Measurements from ENCODE around the gene SLC4A5. TPM values are rescaled to one million over a fixed set of nuclear protein-coding genes. Genes with fewer than 3 reads are reported as not detected.

The SLC4A5 gene
- polyA plus RNA-seq, 1 of the 3 experiments (the other 2 are of a cell fraction) = 0.25 TPM

GRCh38 chr2:74206180-74206688, 137.0 kb downstream of the SLC4A5 start:
- Histone ChIP-seq H3K36me3 (replicated peaks in 1 of 2; ENCODE audit: control insufficient read depth in 1 of 2, insufficient read depth in 2 of 2, low read length in 1 of 2) (peaks cover 15 to 59% of the 10 kb centered on the region in 2 experiments), H3K4me3 (ENCODE audit: low read depth in 2 of 2, low read length in 1 of 2) (no peak overlapping the region), H3K9ac (no peak overlapping the region), H3K4me1 (ENCODE audit: control insufficient read depth in 1 of 2, insufficient read depth in 2 of 2, low read depth in 1 of 2, low read length in 1 of 2) (peaks cover 0 to 12% of the 10 kb centered on the region in 2 experiments; a peak in 2 of 4 replicates), H3K79me2 (ENCODE audit: insufficient read depth) (peaks cover 81% of the 10 kb centered on the region), H3K9me2 (no peaks in the 10 kb centered on the region), H3K9me3 (no peaks in the 10 kb centered on the region), H3K27me3 (ENCODE audit: insufficient read depth) (no peaks in the 10 kb centered on the region), H3K4me2 (no peak overlapping the region), H3F3A (replicated peaks; ENCODE audit: insufficient read depth) (no peaks in the 10 kb centered on the region), H4K20me1 (ENCODE audit: insufficient read depth) (peaks cover 77% of the 10 kb centered on the region), H2AFZ (ENCODE audit: low read depth) (no peak overlapping the region), H3K27ac (ENCODE audit: low read depth in 2 of 2, low read length in 1 of 2) (no peak overlapping the region)
- TF ChIP-seq USF1 (IDR thresholded peaks at IDR 0.05; ENCODE audit: borderline replicate concordance, low read depth) (no peak), FOXJ3 (CRISPR knock-in tag; IDR thresholded peaks at IDR 0.05) (no peak), EP300 (IDR thresholded peaks at IDR 0.05; ENCODE audit: borderline replicate concordance in 1 of 2, low read depth in 1 of 2, low read length in 1 of 2) (no peak), CTCF (IDR thresholded peaks at IDR 0.05) (no peak), ZBTB33 (IDR thresholded peaks at IDR 0.05; ENCODE audit: borderline replicate concordance, low read depth) (no peak), USF2 (IDR thresholded peaks at IDR 0.05; ENCODE audit: borderline replicate concordance, low read depth, low read length) (no peak), GABPA (IDR thresholded peaks at IDR 0.05; ENCODE audit: low read depth) (no peak), RAD21 (IDR thresholded peaks at IDR 0.05; ENCODE audit: low read length) (no peak), TEAD4 (IDR thresholded peaks at IDR 0.05; ENCODE audit: borderline replicate concordance, insufficient read depth) (no peak), NRF1 (IDR thresholded peaks at IDR 0.05; ENCODE audit: low read depth, low read length) (no peak), IRF3 (IDR thresholded peaks at IDR 0.05; ENCODE audit: low read depth, low read length) (no peak), GATA2 (CRISPR knock-in tag; IDR thresholded peaks at IDR 0.05) (no peak), FOXM1 (IDR thresholded peaks at IDR 0.05; ENCODE audit: low read depth) (no peak)
- ChIA-PET CTCF (interaction anchor here (0.8 to 1.2 kb wide), 2 partner anchors 67 to 185 kb away, joined by 3 to 4 read pairs; no protein-coding TSS in a partner anchor), POLR2A (interaction anchor here (0.6 kb wide), 1 partner anchor 214 kb away, joined by 3 read pairs; no protein-coding TSS in a partner anchor)
- WGBS (ENCODE audit: low lambda C conversion rate) = 76% methylated on average over 6 of the region's 6 CpGs
- DNase-seq = no peak
